ENCODE data around the gene TMEM43.

TMEM43 gene

GRCh38 chr3:14123308-14124222 lies 1.3 kb upstream of the TMEM43 start:
- H3K4me3 ChIP-seq (ENCODE audit: control insufficient read depth, low read depth, low read length): peak overlapping the region; percentile 83
- TF ChIP-seq, protein P1, sequence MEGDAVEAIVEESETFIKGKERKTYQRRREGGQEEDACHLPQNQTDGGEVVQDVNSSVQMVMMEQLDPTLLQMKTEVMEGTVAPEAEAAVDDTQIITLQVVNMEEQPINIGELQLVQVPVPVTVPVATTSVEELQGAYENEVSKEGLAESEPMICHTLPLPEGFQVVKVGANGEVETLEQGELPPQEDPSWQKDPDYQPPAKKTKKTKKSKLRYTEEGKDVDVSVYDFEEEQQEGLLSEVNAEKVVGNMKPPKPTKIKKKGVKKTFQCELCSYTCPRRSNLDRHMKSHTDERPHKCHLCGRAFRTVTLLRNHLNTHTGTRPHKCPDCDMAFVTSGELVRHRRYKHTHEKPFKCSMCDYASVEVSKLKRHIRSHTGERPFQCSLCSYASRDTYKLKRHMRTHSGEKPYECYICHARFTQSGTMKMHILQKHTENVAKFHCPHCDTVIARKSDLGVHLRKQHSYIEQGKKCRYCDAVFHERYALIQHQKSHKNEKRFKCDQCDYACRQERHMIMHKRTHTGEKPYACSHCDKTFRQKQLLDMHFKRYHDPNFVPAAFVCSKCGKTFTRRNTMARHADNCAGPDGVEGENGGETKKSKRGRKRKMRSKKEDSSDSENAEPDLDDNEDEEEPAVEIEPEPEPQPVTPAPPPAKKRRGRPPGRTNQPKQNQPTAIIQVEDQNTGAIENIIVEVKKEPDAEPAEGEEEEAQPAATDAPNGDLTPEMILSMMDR (IDR thresholded peaks at IDR 0.05; ENCODE audit: control insufficient read depth, insufficient read depth, low read depth, low read length, missing control alignments): no peak
- DNase-seq (ENCODE audit: low read depth): no peak

DNA sequence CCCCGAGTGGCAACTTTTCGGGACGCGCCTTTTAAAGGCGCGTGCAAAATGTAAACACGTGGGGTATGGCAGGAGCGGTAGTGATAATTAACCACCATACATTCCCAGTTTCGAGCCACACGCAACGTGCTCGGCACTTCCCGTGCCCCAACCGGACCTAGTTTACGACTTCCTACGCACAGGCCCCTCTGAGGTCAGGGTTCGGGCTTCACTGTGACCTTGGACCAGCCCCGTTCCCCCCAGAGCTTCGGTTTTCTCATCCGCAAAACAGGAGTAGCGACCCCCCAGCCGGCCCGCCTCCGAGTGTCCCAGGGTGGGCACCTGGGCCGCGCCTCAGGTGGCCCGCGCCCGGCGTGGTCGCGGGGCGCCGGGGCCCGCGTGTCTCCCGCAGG lies 633 bp upstream of the TMEM43 start:
- no peak for DNase-seq (ENCODE audit: low read depth)
- TF ChIP-seq, protein P1 (IDR thresholded peaks at IDR 0.05; ENCODE audit: control insufficient read depth, insufficient read depth, low read depth, low read length, missing control alignments): no peak
- H3K4me3 ChIP-seq (ENCODE audit: control insufficient read depth, low read depth, low read length): peak overlapping the region; percentile 83

GRCh38 chr3:14125193-14126016 lies 553 bp downstream of the TMEM43 start:
- DNase-seq (ENCODE audit: low read depth): peak; percentile 86
- TF ChIP-seq, protein P1 (IDR thresholded peaks at IDR 0.05; ENCODE audit: control insufficient read depth, insufficient read depth, low read depth, low read length, missing control alignments): peak; percentile 12

DNA sequence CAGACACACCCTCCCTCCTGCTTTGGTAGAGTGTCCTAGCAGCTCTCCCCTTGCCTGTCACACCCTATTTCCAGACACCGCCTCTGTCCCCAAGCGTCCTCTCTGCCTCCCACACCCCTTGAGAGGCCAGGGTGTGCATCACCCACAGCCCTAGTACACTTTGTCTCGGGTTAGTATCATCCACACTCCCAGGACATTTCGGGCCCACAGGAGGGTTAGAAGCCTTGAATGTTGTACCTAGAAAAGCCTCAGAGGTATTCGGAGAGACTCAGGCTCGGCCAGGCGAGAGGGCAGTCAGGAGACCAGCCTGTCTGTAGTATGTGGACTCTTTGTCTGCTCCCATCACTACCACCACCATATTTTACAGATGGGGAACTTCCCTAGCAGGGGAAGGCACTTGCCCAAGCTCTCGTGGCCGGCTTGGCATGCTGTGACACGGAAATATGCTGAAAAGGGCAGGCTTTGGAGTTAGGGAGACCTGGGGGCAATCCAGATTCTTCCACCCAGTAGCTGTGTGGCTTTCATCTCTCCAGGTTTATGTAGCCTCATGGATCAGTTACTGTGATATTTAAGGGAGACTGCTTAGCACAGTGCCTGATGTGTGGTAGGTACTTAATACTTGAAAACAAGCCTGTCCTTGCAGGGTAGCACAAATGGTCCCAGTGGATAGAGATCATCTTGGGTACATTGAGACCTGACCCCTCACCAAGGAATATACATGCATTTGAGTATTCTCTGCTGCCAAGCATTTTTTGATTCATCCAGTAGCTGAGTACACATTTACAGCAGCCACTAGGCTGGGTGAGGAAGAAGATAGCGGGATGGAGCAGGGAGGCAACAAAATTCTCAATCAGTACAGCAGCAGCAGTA lies 1.4 kb downstream of the TMEM43 start:
- TF ChIP-seq, protein P1 (IDR thresholded peaks at IDR 0.05; ENCODE audit: control insufficient read depth, insufficient read depth, low read depth, low read length, missing control alignments): no peak
- no peak for DNase-seq (ENCODE audit: low read depth)
- peak overlapping the region; percentile 83 for H3K4me3 ChIP-seq (ENCODE audit: control insufficient read depth, low read depth, low read length)

More at GRCh38 chr3:14125193-14126016, 553 bp downstream of the TMEM43 start:
- peak overlapping the region; percentile 83 for H3K4me3 ChIP-seq (ENCODE audit: control insufficient read depth, low read depth, low read length)

DNA sequence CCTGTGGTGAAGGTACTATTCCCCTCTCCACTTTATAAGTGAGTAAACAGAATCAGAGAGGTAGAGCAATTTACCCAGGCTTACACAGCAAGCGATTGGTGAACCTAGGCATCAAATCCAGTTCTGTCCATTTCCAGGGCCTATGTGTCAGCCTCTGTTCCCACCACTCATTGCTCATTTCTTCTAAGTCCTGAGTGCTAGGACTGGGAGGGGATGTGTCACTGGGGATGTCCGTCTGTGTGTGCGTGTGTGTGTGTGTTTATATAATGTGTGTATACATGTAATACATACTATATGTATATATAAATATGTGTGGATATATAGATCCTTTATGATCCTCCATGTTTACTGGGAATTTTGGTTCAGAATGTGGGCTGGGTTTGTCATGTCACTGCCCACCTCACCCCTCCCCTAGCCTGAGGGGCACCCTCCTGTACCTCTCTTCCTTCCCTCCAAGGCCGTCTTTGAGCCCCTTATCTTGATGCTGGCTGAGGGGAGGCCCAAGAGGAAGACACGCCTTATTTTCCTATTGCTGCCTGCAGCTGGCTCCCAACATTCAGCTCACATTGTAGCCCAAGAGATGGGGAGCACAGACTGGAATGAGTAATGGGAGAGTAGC lies 2.1 kb downstream of the TMEM43 start:
- no peak overlapping the region for H3K4me3 ChIP-seq (ENCODE audit: control insufficient read depth, low read depth, low read length)
- DNase-seq (ENCODE audit: low read depth): no peak
- TF ChIP-seq, protein P1 (IDR thresholded peaks at IDR 0.05; ENCODE audit: control insufficient read depth, insufficient read depth, low read depth, low read length, missing control alignments): no peak
